Left ventricle myocardium inferior (tissue), 1 donor: ENCODE measurements around the gene MYBPH. TPM values are rescaled to one million over a fixed set of nuclear protein-coding genes. Genes with fewer than 3 reads are reported as not detected.

ENCODE experiments used
- DNase-seq: peaks from one replicate; pipeline ENCODE4 v3.0.0-alpha.2; 2020
- H3K27ac ChIP-seq: fragments of 200-600 bp; replicated peaks from 2 replicates; pipeline ENCODE4 v1.8.0; 2021
- H3K27me3 ChIP-seq: fragments of 200-600 bp; 2 replicates; pipeline ENCODE4 v1.8.0; 2021; ENCODE audit warnings: low read depth
- H3K36me3 ChIP-seq: fragments of 200-600 bp; 2 replicates; pipeline ENCODE4 v1.8.0; 2021
- H3K4me1 ChIP-seq: fragments of 200-600 bp; 2 replicates; pipeline ENCODE4 v1.8.0; 2021
- H3K4me3 ChIP-seq: fragments of 200-600 bp; 2 replicates; pipeline ENCODE4 v1.8.0; 2021; ENCODE audit warnings: mild to moderate bottlenecking, moderate library complexity
- H3K9me3 ChIP-seq: fragments of 200-600 bp; replicated peaks from 2 replicates; pipeline ENCODE4 v1.8.0; 2021
- intact Hi-C: fragments of 100-400 bp; cut with micrococcal nuclease; formaldehyde crosslinking; loops from one replicate; pipeline ENCODE4 v1.11.0; 2022
- total RNA-seq: library from RNA; stranded (reverse); fragmentation: NEBNext Ultra II Directional; extraction: Animal tissue kit (Norgen Biotek cat#: 25700); gene quantifications from one replicate; pipeline ENCODE4 v1.2.1, GENCODE V29; 2021
- TF ChIP-seq, protein P1 (sequence below): fragments of 200-600 bp; IDR thresholded peaks from 2 replicates; pipeline ENCODE4 v1.8.0; 2021; ENCODE audit warnings: antibody characterized with exemption, mild to moderate bottlenecking, borderline replicate concordance
- donor health status: DM: no; HTN: yes; CAD: no; lungs with severe emphysema.

The MYBPH gene
- total RNA-seq, 1 donor from 2014 or later: not detected

DNA sequence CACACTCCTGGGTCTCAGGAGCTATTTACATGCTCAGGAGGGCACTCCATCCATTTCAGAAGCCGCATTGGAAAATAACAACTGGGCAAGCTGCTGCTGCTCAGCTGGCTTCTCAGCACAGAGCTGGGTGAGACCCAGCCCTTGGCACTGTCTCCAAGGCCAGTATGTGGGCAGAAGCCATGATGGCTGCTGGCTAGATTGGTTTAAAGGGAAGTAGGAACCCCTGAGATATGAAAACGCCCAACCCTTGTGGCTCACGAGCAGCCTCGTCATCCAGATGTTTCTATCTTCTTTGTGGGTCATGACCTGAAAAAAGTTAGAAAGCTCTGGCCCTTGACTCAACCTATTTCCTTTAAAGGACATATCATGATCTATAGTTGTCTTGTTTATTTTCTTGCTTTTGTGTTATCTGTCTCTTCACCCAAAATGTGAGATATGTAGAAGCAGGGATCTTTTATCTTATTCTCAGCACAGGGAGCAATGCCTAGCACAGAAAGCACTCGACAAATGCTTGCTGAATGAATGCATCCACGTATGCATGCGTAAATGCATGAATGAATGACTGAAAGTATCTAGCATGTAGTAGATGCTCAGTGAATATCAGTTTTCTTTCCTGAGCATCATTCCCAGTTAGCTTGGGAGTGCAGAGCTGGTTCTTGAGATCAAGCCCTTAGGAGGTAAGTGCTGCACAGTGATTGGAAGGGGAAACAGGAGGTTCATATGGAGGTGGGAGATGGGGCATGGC lies 11.6 kb downstream of the MYBPH start:
- Histone ChIP-seq H3K27me3 (no peaks in the 10 kb centered on the region), H3K36me3 (peaks cover 3% of the 10 kb centered on the region), H3K4me1 (no peaks in the 10 kb centered on the region), H3K4me3 (no peak overlapping the region), H3K9me3 (no peaks in the 10 kb centered on the region), H3K27ac (no peak overlapping the region)
- intact Hi-C loops: no loop called here
- no peak for DNase-seq
- TF ChIP-seq, protein P1, sequence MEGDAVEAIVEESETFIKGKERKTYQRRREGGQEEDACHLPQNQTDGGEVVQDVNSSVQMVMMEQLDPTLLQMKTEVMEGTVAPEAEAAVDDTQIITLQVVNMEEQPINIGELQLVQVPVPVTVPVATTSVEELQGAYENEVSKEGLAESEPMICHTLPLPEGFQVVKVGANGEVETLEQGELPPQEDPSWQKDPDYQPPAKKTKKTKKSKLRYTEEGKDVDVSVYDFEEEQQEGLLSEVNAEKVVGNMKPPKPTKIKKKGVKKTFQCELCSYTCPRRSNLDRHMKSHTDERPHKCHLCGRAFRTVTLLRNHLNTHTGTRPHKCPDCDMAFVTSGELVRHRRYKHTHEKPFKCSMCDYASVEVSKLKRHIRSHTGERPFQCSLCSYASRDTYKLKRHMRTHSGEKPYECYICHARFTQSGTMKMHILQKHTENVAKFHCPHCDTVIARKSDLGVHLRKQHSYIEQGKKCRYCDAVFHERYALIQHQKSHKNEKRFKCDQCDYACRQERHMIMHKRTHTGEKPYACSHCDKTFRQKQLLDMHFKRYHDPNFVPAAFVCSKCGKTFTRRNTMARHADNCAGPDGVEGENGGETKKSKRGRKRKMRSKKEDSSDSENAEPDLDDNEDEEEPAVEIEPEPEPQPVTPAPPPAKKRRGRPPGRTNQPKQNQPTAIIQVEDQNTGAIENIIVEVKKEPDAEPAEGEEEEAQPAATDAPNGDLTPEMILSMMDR: no peak

DNA sequence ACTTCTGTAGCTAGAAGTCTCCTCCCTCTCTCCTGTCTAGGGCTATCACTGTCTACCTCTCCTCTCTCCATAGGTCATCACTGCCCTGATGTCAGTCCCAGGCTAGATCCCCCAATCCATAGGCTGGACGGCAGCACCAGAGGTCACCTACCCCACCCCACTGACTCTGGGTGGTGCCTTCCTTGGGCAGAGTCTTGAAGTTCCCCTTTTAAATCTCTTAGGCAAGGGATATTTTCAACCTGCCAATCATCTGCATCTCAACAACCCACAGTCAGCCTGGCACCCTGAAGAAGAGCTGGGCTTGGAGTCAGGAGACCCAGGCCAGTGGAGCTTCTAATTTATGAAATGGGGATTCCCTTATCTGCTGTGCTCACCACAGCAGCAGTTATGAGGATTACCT lies 13.2 kb downstream of the MYBPH start:
- Histone ChIP-seq H3K27me3 (no peaks in the 10 kb centered on the region), H3K4me3 (no peak overlapping the region), H3K27ac (no peak overlapping the region), H3K4me1 (peaks cover 2% of the 10 kb centered on the region), H3K9me3 (no peaks in the 10 kb centered on the region), H3K36me3 (peaks cover 3% of the 10 kb centered on the region)
- TF ChIP-seq, protein P1: no peak
- no peak for DNase-seq
- intact Hi-C loops: no loop called here

DNA sequence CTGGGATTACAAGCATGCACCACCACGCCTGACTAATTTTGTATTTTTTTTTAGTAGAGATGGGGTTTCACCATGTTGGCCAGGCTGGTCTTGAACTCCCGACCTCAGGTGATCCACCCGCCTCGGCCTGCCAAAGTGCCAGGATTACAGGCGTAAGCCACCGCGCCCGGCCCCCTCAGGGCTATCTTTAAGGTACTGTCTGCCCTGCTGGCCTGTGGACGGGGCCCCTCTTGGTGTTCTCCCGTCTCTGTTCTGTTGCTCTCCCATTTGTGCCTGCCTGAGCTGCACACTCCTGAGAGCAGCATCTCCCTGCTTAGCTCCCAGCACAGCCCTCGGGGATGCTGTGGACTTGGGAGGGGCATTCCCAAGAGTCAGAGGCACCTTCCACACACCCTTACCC lies 13.9 kb downstream of the MYBPH start:
- peaks cover 4% of the 10 kb centered on the region for H3K4me1 ChIP-seq
- intact Hi-C loops: no loop called here
- DNase-seq: no peak
- no peaks in the 10 kb centered on the region for H3K27me3 ChIP-seq
- TF ChIP-seq, protein P1: no peak
- no peak overlapping the region for H3K4me3 ChIP-seq
- peaks cover 3% of the 10 kb centered on the region for H3K36me3 ChIP-seq
- no peaks in the 10 kb centered on the region for H3K9me3 ChIP-seq
- H3K27ac ChIP-seq: no peak overlapping the region

DNA sequence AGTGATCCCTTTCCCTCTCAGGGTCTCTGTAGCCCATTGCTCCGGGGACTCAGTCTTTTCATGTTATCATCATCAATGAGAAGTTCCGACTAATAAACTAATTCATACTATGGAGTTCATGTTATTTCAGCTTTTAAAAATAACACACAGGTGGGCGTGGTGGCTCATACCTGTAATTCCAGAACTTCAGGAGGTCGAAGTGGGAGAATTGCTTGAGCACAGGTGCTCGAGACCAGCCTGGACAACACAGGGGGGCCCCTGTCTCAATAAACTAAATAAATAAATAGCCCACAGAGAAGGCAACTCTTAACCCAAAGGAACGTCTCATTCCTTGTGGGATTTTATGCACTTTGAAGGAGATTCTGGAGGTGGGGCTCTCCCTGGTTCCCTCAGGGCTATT lies 14.5 kb downstream of the MYBPH start:
- Histone ChIP-seq H3K27ac (no peak overlapping the region), H3K36me3 (peaks cover 3% of the 10 kb centered on the region), H3K4me1 (peaks cover 9% of the 10 kb centered on the region), H3K4me3 (no peak overlapping the region), H3K9me3 (no peaks in the 10 kb centered on the region), H3K27me3 (no peaks in the 10 kb centered on the region)
- intact Hi-C loops: no loop called here
- TF ChIP-seq, protein P1: no peak
- no peak for DNase-seq

DNA sequence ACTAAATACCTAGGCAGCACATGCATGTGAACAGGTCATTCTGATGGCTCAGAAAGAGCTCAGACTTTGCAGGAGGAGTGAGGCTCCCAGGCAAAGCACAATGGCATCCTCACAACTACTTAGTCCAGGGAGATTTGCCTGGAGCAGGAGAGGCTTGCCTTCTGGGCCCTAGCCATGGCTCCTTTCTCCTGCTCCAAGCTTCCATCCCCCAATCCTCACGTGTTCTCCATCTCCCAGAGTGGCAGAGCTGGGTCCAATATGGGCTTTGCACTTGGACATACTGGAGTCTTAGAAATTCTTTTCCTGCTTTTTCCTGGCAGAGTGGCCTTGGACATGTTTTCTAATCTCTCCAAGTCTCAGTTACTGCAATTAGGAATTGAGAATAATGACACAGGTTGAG lies 15.8 kb downstream of the MYBPH start:
- intact Hi-C loops: no loop called here

More for the DNA sequence above, 15.8 kb downstream of the MYBPH start:
- TF ChIP-seq, protein P1: no peak
- no peaks in the 10 kb centered on the region for H3K27me3 ChIP-seq
- H3K4me1 ChIP-seq: peaks cover 17% of the 10 kb centered on the region
- no peak overlapping the region for H3K27ac ChIP-seq
- H3K4me3 ChIP-seq: no peak overlapping the region
- H3K9me3 ChIP-seq: no peaks in the 10 kb centered on the region
- H3K36me3 ChIP-seq: no peaks in the 10 kb centered on the region
- DNase-seq: no peak
